GM12878 (cell line): Measurements from ENCODE around the gene RAP1A. TPM values are rescaled to one million over a fixed set of nuclear protein-coding genes. Genes with fewer than 3 reads are reported as not detected.

Experiments used
- BACH1 ChIP-seq: fragments of 450-650 bp; IDR thresholded peaks from 2 replicates; pipeline ENCODE4 v1.6.1; 2017; ENCODE audit warnings: mild to moderate bottlenecking, borderline replicate concordance
- HCFC1 ChIP-seq: fragments of 150-350 bp; IDR thresholded peaks from 2 replicates; pipeline ENCODE4 v1.6.1; 2014; ENCODE audit warnings: low read length
- IRF4 ChIP-seq: IDR thresholded peaks from 2 replicates; pipeline ENCODE4 v1.6.1; 2011; ENCODE audit warnings: low read depth, low read length
- JUNB ChIP-seq: IDR thresholded peaks from 2 replicates; pipeline ENCODE4 v1.6.1; 2016; ENCODE audit warnings: antibody characterized with exemption, mild to moderate bottlenecking
- NKRF ChIP-seq: fragments of 450-650 bp; conservative IDR thresholded peaks from 2 replicates; pipeline ENCODE4 v1.6.1; 2017; ENCODE audit warnings: mild to moderate bottlenecking, moderate library complexity
- PAX5 ChIP-seq: IDR thresholded peaks from 2 replicates; pipeline ENCODE4 v1.6.1; 2011; ENCODE audit warnings: low read depth, low read length, borderline replicate concordance
- POLR2AphosphoS2 ChIP-seq: IDR thresholded peaks from 2 replicates; pipeline ENCODE4 v1.6.1; 2011; ENCODE audit warnings: low read depth, mild to moderate bottlenecking, low read length, improper control_type of control experiment, moderate library complexity
- POLR2AphosphoS5 ChIP-seq: IDR thresholded peaks from 2 replicates; pipeline ENCODE4 v1.6.1; 2011; ENCODE audit warnings: mild to moderate bottlenecking, low read length, inconsistent platforms
- POU2F2 ChIP-seq: IDR thresholded peaks from 3 replicates; pipeline ENCODE4 v1.6.1; 2011; ENCODE audit warnings: low read depth, mild to moderate bottlenecking, low read length, borderline replicate concordance
- SIX5 ChIP-seq: IDR thresholded peaks from 2 replicates; pipeline ENCODE4 v1.6.1; 2011; ENCODE audit warnings: mild to moderate bottlenecking, low read depth, low read length, moderate library complexity; ENCODE audit not compliant: severe bottlenecking
- STAT3 ChIP-seq: IDR thresholded peaks from 2 replicates; pipeline ENCODE4 v1.6.1; 2011; ENCODE audit warnings: low read depth, low read length, improper control_type of control experiment
- SUPT20H ChIP-seq: IDR thresholded peaks from 2 replicates; pipeline ENCODE4 v1.6.1; 2011; ENCODE audit warnings: low read depth, mild to moderate bottlenecking, low read length, moderate library complexity, borderline replicate concordance; ENCODE audit not compliant: control insufficient read depth
- SUZ12 ChIP-seq: fragments of 200-600 bp; sonication (generic); IDR thresholded peaks from one replicate; pipeline ENCODE4 v1.6.1; 2018; ENCODE audit warnings: antibody characterized with exemption, mild to moderate bottlenecking; ENCODE audit not compliant: unreplicated experiment
- TCF3 ChIP-seq: IDR thresholded peaks from 2 replicates; pipeline ENCODE4 v1.6.1; 2012; ENCODE audit warnings: low read depth, mild to moderate bottlenecking, low read length, borderline replicate concordance; ENCODE audit not compliant: insufficient read depth
- YBX1 ChIP-seq: fragments of 450-650 bp; IDR thresholded peaks from 2 replicates; pipeline ENCODE4 v1.6.1; 2016; ENCODE audit warnings: antibody characterized with exemption
- ZBED1 ChIP-seq: IDR thresholded peaks from 2 replicates; pipeline ENCODE4 v1.6.1; 2016; ENCODE audit warnings: borderline replicate concordance
- ZBTB33 ChIP-seq: fragments of 450-650 bp; IDR thresholded peaks from 2 replicates; pipeline ENCODE4 v1.6.1; 2017; ENCODE audit warnings: mild to moderate bottlenecking
- ZBTB40 ChIP-seq: fragments of 450-650 bp; IDR thresholded peaks from 2 replicates; pipeline ENCODE4 v1.6.1; 2016; ENCODE audit warnings: mild to moderate bottlenecking, moderate library complexity, borderline replicate concordance
- ZNF592 ChIP-seq: fragments of 450-650 bp; IDR thresholded peaks from 2 replicates; pipeline ENCODE4 v1.6.1; 2017; ENCODE audit warnings: mild to moderate bottlenecking, moderate library complexity
- ZNF622 ChIP-seq: fragments of 450-650 bp; IDR thresholded peaks from 2 replicates; pipeline ENCODE4 v1.6.1; 2017; ENCODE audit warnings: mild to moderate bottlenecking, inconsistent platforms
- polyA plus RNA-seq, 11 experiments: library from polyadenylated mRNA; depleted of rRNA in 4 of 11; unstranded in 6 of 11; stranded (reverse) in 5 of 11; fragments of >200 nt; fragmentation: Nextera tagmentation in 4 of 11; fragmentation: Illumina TruSeq in 1 of 11; extraction: Ambion mirVana in 4 of 11; extraction: Trizol in 1 of 11; gene quantifications; 1 replicate in 1 of 11; 2 replicates in 10 of 11; pipeline versions ENCODE4 v1.2.1 to v1.2.3, GENCODE V29; 2011 to 2016; ENCODE audit warnings: inconsistent platforms in 2 of 11, missing spikeins in 2 of 11, low read depth in 1 of 11
- total RNA-seq, 4 experiments: library from RNA; depleted of rRNA in 3 of 4; stranded (reverse); fragments of >200 nt in 3 of 4; fragmentation: Illumina TruSeq in 1 of 4; extraction: Trizol in 1 of 4; gene quantifications; 2 replicates each; pipeline versions ENCODE4 v1.2.1 to v1.2.3, GENCODE V29; 2013 to 2021

RAP1A gene
- total and polyA plus RNA-seq, 10 of the 15 experiments (the other 5 are each of a cell fraction or from before 2014, with no cell fraction given), result 38.4 to 213 (median 86.0) TPM

- 0 out of 2 replicates have a peak, but pooled peaks have one; percentile 25 for TF ChIP-seq ZNF592
- TF ChIP-seq SIX5, result no peak
- no peak for TF ChIP-seq JUNB
- TF ChIP-seq SUZ12, result no peak
- TF ChIP-seq SUPT20H, result no peak
- no peak for TF ChIP-seq STAT3
- no peak for TF ChIP-seq POLR2AphosphoS2
- TF ChIP-seq PAX5, result no peak
- no peak for TF ChIP-seq POU2F2
- TF ChIP-seq POLR2AphosphoS5, result no peak
- no peak for TF ChIP-seq ZBED1
- TF ChIP-seq ZNF622, result no peak
- TF ChIP-seq HCFC1, result no peak
- TF ChIP-seq NKRF, result no peak
- no peak for TF ChIP-seq IRF4
- TF ChIP-seq YBX1, result no peak
- no peak for TF ChIP-seq ZBTB40
- no peak for TF ChIP-seq BACH1
- TF ChIP-seq TCF3, result no peak
- TF ChIP-seq ZBTB33, result no peak
Observed at GRCh38 chr1:111602302-111602701, 17.3 kb upstream of the RAP1A start (continued).
